ENCODE results near the gene ALK. TPM values are rescaled to one million over a fixed set of nuclear protein-coding genes. Genes with fewer than 3 reads are reported as not detected.

The ALK gene
- total RNA-seq, 2 donors from 2014 or later = not detected

GRCh38 chr2:29923110-29923721 is 1.8 kb upstream of the ALK start:
- H3K36me3 Mint-ChIP-seq (ENCODE audit: low read depth) = peaks cover 3% of the 10 kb centered on the region
- H3K27me3 Mint-ChIP-seq = peaks cover 49% of the 10 kb centered on the region
- no peak overlapping the region for H3K27ac Mint-ChIP-seq
- H3K9me3 ChIP-seq (ENCODE audit: control insufficient read depth, low read length, poor library complexity, severe bottlenecking) = no peaks in the 10 kb centered on the region
- ATAC-seq (peak; percentile 54), DNase-seq (peak in 1 of 3 donors; percentile 24)
- H3K4me1 Mint-ChIP-seq = peaks cover 4% of the 10 kb centered on the region
- no peak overlapping the region for H3K4me3 Mint-ChIP-seq

- peaks cover 4% of the 10 kb centered on the region for H3K4me1 Mint-ChIP-seq
- no peak for ATAC-seq
- H3K27ac Mint-ChIP-seq = no peak overlapping the region
- peaks cover 52% of the 10 kb centered on the region for H3K27me3 Mint-ChIP-seq
- peaks cover 3% of the 10 kb centered on the region for H3K36me3 Mint-ChIP-seq (ENCODE audit: low read depth)
- H3K4me3 Mint-ChIP-seq = peak overlapping the region; percentile 31
- no peaks in the 10 kb centered on the region for H3K9me3 ChIP-seq (ENCODE audit: control insufficient read depth, low read length, poor library complexity, severe bottlenecking)
- no peak for DNase-seq
Observed at GRCh38 chr2:29922605-29923004, 1.2 kb upstream of the ALK start.

GRCh38 chr2:29920631-29921559 is 491 bp downstream of the ALK start:
- Mint-ChIP-seq H3K4me3 (peak overlapping the region; percentile 75), H3K27me3 (peaks cover 53% of the 10 kb centered on the region), H3K36me3 (ENCODE audit: low read depth) (peaks cover 2% of the 10 kb centered on the region), H3K27ac (no peak overlapping the region), H3K4me1 (peaks cover 4% of the 10 kb centered on the region)
- DNase-seq = no peak
- ATAC-seq = no peak
- H3K9me3 ChIP-seq (ENCODE audit: control insufficient read depth, low read length, poor library complexity, severe bottlenecking) = no peaks in the 10 kb centered on the region

DNA sequence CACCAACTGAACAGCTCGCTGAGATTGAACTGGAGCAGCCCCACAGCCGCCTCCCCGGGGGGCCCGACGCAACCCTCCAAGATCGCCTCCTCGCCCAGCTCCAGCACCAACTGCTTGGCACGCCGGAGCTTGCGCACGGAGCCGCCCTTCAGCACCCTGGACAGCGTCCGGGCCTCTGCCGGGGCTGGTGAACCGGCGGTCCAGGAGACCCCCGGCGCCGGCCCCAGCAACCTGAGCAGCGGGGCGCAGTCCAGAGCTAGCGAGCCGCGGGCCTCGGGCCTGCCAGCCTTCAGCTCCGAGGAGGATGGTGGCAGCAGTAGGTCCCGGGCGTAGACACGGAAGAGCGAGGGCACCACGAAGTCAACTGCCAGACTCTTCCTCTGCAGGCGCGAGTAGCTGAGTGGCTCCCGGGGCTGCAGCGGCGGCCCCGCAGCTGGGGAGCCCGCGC is 1.2 kb downstream of the ALK start:
- Mint-ChIP-seq H3K4me3 (no peak overlapping the region), H3K27me3 (peaks cover 55% of the 10 kb centered on the region), H3K4me1 (peaks cover 4% of the 10 kb centered on the region), H3K36me3 (ENCODE audit: low read depth) (no peaks in the 10 kb centered on the region), H3K27ac (no peak overlapping the region)
- ATAC-seq = peak; percentile 29
- H3K9me3 ChIP-seq (ENCODE audit: control insufficient read depth, low read length, poor library complexity, severe bottlenecking) = no peaks in the 10 kb centered on the region
- peak; percentile 14 to 35 (median 16) for DNase-seq

- Mint-ChIP-seq H3K4me1 (peaks cover 4% of the 10 kb centered on the region), H3K27ac (no peak overlapping the region), H3K36me3 (ENCODE audit: low read depth) (no peaks in the 10 kb centered on the region), H3K4me3 (peak overlapping the region; percentile 39), H3K27me3 (peaks cover 47% of the 10 kb centered on the region)
- DNase-seq (no peak), ATAC-seq (no peak)
- H3K9me3 ChIP-seq (ENCODE audit: control insufficient read depth, low read length, poor library complexity, severe bottlenecking) = no peaks in the 10 kb centered on the region
Observed at GRCh38 chr2:29918941-29919340, 2.4 kb downstream of the ALK start.

DNA sequence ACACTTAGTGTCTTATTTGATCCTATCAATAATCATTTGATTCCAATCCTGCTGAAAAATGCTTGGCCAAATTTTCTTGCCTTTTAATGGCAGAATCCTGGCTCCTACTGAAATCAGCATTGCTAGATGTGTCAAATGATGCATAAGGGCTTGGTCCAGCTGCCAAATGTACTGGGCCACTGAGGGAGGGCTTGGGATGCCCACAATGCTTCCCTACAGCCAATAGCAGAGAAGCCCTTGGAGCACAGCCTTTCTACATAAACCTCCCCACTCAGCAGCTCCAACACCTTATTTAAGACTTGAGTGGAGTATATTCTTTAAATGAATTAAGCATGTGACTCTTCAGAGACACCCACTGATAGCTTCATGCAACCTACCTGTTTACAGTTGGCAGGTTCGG is 3.6 kb downstream of the ALK start:
- DNase-seq (no peak), ATAC-seq (no peak)
- Mint-ChIP-seq H3K36me3 (ENCODE audit: low read depth) (no peaks in the 10 kb centered on the region), H3K4me3 (no peak overlapping the region), H3K4me1 (peaks cover 4% of the 10 kb centered on the region), H3K27me3 (peaks cover 44% of the 10 kb centered on the region), H3K27ac (no peak overlapping the region)
- no peaks in the 10 kb centered on the region for H3K9me3 ChIP-seq (ENCODE audit: control insufficient read depth, low read length, poor library complexity, severe bottlenecking)

DNA sequence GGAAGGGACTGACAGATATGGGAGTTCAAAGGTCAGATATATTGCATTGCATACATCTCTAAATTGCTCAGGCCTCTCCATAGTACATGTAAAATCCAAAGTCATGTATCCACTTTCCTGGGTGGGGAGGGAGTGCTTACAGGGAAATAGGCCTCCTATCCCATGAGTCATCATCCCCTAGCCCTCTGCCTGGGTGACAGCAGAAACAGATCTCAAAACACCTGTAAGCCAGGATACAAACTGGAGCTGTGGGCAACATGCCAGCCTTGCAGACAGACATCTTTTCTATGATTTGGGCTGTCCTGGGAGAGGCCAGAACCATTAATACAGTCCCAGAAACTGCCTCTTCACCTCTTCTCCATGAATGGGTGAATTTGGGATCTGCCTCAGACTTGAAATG is 4.8 kb downstream of the ALK start:
- no peaks in the 10 kb centered on the region for H3K9me3 ChIP-seq (ENCODE audit: control insufficient read depth, low read length, poor library complexity, severe bottlenecking)
- DNase-seq = no peak
- no peaks in the 10 kb centered on the region for H3K36me3 Mint-ChIP-seq (ENCODE audit: low read depth)
- peaks cover 4% of the 10 kb centered on the region for H3K4me1 Mint-ChIP-seq
- H3K27me3 Mint-ChIP-seq = peaks cover 33% of the 10 kb centered on the region
- no peak overlapping the region for H3K4me3 Mint-ChIP-seq
- no peak overlapping the region for H3K27ac Mint-ChIP-seq
- ATAC-seq = no peak

GRCh38 chr2:29910960-29911359 is 10.4 kb downstream of the ALK start:
- H3K4me1 Mint-ChIP-seq = no peaks in the 10 kb centered on the region
- no peak for DNase-seq
- peaks cover 2% of the 10 kb centered on the region for H3K9me3 ChIP-seq (ENCODE audit: control insufficient read depth, low read length, poor library complexity, severe bottlenecking)
- ATAC-seq = no peak
- H3K4me3 Mint-ChIP-seq = no peak overlapping the region
- no peak overlapping the region for H3K27ac Mint-ChIP-seq
- no peaks in the 10 kb centered on the region for H3K36me3 Mint-ChIP-seq (ENCODE audit: low read depth)
- peaks cover 18% of the 10 kb centered on the region for H3K27me3 Mint-ChIP-seq

DNA sequence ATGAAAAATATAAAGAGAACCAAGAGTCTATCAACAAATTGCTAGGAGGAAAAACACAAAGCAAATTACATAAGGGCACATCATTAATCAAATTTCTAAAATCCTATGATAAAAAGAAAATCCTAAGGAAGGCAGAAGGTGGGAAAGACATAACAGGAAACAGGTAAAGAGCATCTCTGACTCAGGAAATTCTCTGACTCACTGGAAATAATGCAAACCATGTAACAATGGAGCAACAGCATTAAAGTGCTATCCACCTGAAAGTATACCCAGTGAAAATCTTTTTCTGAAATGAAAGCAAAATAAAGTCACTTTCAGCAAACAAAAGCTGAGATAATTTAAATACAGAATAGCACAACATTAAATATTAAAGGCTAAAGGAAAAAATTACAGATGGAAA is 10.9 kb downstream of the ALK start:
- peaks cover 19% of the 10 kb centered on the region for H3K27me3 Mint-ChIP-seq
- no peak overlapping the region for H3K27ac Mint-ChIP-seq
- DNase-seq = no peak
- H3K4me3 Mint-ChIP-seq = no peak overlapping the region
- H3K36me3 Mint-ChIP-seq (ENCODE audit: low read depth) = no peaks in the 10 kb centered on the region
- H3K4me1 Mint-ChIP-seq = no peaks in the 10 kb centered on the region
- no peak for ATAC-seq
- H3K9me3 ChIP-seq (ENCODE audit: control insufficient read depth, low read length, poor library complexity, severe bottlenecking) = peaks cover 2% of the 10 kb centered on the region

DNA sequence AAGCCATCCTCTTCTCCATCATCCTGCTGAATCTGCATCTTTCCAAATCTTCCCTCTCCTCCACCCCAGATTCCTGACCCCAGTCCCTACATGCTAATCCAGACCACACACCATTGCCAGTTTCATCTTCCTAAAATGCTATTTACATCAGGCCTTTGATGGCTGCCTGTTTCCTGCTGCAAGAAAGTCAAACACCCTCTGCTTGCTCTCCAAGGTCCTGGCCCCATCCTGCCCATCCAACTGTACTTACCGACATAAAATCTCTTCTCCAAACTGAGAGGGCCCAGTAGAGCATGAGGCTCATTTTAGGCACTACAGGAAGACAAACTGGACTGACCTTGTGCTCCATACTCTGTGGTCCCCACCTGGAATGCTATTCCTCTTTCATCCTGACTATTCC is 19.0 kb downstream of the ALK start:
- H3K9me3 ChIP-seq (ENCODE audit: control insufficient read depth, low read length, poor library complexity, severe bottlenecking) = no peaks in the 10 kb centered on the region
- no peaks in the 10 kb centered on the region for H3K4me1 Mint-ChIP-seq
- DNase-seq (no peak), ATAC-seq (no peak)
- no peak overlapping the region for H3K4me3 Mint-ChIP-seq
- H3K36me3 Mint-ChIP-seq (ENCODE audit: low read depth) = peaks cover 2% of the 10 kb centered on the region
- peaks cover 71% of the 10 kb centered on the region for H3K27me3 Mint-ChIP-seq
- H3K27ac Mint-ChIP-seq = no peak overlapping the region

GRCh38 chr2:29900971-29901633 is 20.3 kb downstream of the ALK start:
- Mint-ChIP-seq H3K4me3 (no peak overlapping the region), H3K36me3 (ENCODE audit: low read depth) (peaks cover 5% of the 10 kb centered on the region), H3K27me3 (peaks cover 77% of the 10 kb centered on the region), H3K4me1 (no peaks in the 10 kb centered on the region), H3K27ac (no peak overlapping the region)
- H3K9me3 ChIP-seq (ENCODE audit: control insufficient read depth, low read length, poor library complexity, severe bottlenecking) = no peaks in the 10 kb centered on the region
- DNase-seq (no peak), ATAC-seq (no peak)

DNA sequence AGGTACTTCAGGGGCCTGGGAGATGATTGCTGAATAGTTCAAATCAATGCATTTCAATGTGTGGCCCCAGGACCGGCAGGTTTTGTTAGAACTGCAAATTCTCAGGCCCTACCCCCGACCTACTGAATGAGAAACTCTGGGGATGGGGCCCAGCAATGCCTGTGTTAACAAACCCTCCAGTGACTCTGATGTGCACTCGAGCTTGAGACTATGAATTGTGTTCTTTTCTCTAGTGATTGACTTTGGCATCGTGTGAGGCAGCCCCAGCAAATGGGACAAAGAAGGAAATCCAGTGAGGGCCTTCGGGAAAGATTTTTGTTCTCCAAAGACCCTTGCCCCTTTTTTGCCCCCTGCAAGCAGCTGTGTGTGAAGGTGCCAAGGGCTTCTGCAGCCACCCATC is 22.4 kb downstream of the ALK start:
- no peaks in the 10 kb centered on the region for H3K4me1 Mint-ChIP-seq
- H3K27ac Mint-ChIP-seq = no peak overlapping the region
- ATAC-seq (no peak), DNase-seq (no peak)
- H3K27me3 Mint-ChIP-seq = peaks cover 80% of the 10 kb centered on the region
- no peaks in the 10 kb centered on the region for H3K9me3 ChIP-seq (ENCODE audit: control insufficient read depth, low read length, poor library complexity, severe bottlenecking)
- no peak overlapping the region for H3K4me3 Mint-ChIP-seq
- H3K36me3 Mint-ChIP-seq (ENCODE audit: low read depth) = peaks cover 7% of the 10 kb centered on the region

DNA sequence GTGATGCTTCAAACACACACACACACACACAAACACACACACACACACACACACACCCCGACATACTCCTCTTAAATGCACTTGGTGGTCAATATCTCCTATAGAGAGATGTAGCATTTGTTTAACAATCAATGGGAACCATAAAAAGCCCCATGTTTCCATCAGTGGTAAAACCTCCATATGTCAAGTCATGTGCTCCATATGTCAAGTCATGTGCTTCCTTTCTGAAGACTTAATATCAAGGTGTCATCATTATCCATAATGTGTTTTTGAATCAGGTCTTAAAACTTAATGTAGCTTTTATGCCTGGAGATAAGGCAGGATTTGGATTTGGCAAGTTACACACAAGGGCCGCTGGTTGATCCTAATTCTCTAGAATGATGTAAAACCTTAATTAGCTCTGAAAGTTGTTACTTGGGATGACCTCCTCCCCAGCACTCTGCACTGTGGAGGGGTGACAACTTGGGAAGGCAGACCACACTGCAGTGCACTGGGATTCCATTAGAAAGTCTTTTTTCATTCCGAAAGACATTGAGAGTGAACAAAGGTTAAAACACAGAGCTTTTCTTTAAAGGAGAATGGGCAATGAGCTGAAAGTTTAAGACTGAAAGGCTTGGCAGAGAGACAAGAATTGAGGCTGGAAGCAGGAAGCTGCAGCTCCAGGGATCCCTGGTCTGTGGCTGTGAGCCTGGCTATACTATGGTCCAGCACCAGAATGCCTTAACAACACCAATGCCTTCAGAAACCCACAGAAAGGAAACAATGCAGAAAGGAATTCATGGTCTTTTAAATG is 26.4 kb downstream of the ALK start:
- no peak overlapping the region for H3K4me3 Mint-ChIP-seq
- H3K27ac Mint-ChIP-seq = no peak overlapping the region
- H3K4me1 Mint-ChIP-seq = no peaks in the 10 kb centered on the region
- DNase-seq (no peak), ATAC-seq (no peak)
- H3K27me3 Mint-ChIP-seq = peaks cover 72% of the 10 kb centered on the region
- no peaks in the 10 kb centered on the region for H3K9me3 ChIP-seq (ENCODE audit: control insufficient read depth, low read length, poor library complexity, severe bottlenecking)
- peaks cover 9% of the 10 kb centered on the region for H3K36me3 Mint-ChIP-seq (ENCODE audit: low read depth)

Measured in T-helper 17 cell (primary cell).